Measurements from ENCODE around the gene TICAM1. TPM values are rescaled to one million over a fixed set of nuclear protein-coding genes. Genes with fewer than 3 reads are reported as not detected.
A peak's percentile ranks its signal among the peaks of the same experiment; 100 is the strongest.

Gene TICAM1
- total and polyA plus RNA-seq, 2 of the 13 experiments (the other 11 are each of a cell fraction or from before 2014, with no cell fraction given): 0.33 to 0.95 TPM

DNA sequence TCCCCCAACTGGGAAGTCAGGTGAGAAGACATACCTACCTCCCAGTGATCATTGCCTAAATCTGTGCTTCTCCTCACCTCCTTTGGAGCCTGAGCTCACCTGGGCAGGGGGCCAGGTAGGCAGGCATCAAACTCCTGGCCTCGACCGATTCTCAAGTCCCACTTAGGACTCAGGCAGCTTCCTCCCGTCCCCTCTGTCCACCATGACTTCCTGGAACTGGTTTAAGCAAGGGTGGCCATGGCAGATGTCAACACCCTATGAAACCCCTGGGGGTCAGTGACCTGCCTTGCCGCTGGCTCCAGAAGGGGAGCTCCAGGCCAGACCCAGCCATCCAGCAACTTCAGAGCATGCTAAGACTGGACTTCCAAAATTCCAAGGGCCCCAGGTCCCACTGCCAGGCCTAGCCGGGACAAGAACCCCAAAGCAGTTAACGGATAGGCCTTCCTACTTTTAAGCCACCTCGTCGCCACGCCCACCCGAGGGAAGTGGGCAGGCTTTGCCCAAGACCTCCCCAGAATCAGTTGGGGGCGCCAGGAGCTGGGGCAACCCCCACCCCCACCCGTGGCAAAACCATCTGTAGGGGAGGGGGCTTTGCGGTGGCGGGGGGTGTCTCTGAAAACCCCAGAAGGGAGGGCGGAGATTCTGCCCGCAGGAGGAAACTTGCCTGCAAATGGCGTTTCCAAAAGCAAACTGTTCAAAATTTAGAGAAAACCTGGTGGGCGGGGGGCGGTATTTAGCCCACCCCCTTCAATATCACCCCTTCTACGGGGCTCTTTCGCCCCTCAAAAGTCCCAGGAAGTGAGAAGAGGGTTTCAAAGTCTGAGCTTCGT, 35.3 kb upstream of the TICAM1 start (continued):
- TF ChIP-seq, protein P1, sequence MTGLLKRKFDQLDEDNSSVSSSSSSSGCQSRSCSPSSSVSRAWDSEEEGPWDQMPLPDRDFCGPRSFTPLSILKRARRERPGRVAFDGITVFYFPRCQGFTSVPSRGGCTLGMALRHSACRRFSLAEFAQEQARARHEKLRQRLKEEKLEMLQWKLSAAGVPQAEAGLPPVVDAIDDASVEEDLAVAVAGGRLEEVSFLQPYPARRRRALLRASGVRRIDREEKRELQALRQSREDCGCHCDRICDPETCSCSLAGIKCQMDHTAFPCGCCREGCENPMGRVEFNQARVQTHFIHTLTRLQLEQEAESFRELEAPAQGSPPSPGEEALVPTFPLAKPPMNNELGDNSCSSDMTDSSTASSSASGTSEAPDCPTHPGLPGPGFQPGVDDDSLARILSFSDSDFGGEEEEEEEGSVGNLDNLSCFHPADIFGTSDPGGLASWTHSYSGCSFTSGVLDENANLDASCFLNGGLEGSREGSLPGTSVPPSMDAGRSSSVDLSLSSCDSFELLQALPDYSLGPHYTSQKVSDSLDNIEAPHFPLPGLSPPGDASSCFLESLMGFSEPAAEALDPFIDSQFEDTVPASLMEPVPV (CRISPR knock-in tag; IDR thresholded peaks at IDR 0.05): 0 out of 2 replicates have a peak, but pooled peaks have one; percentile 24
- TF ChIP-seq NKX3-1 (CRISPR knock-in tag; IDR thresholded peaks at IDR 0.05) (no peak), TARDBP (CRISPR knock-in tag; IDR thresholded peaks at IDR 0.05) (no peak), PITX1 (CRISPR knock-in tag; IDR thresholded peaks at IDR 0.05) (peak; percentile 31; the same call in 1 of the 2 replicates), CCDC6 (CRISPR knock-in tag; IDR thresholded peaks at IDR 0.05) (0 out of 2 replicates have a peak, but pooled peaks have one; percentile 45), DZIP1 (CRISPR knock-in tag; IDR thresholded peaks at IDR 0.05) (0 out of 2 replicates have a peak, but pooled peaks have one; percentile 39), SNAPC2 (CRISPR knock-in tag; IDR thresholded peaks at IDR 0.05) (no peak), HOXA5 (CRISPR knock-in tag; IDR thresholded peaks at IDR 0.05) (no peak), KLF13 (CRISPR knock-in tag; IDR thresholded peaks at IDR 0.05) (no peak), ZBTB7B (CRISPR knock-in tag; IDR thresholded peaks at IDR 0.05) (peak; percentile 45; the same call in 1 of the 2 replicates), MED1 (CRISPR knock-in tag; IDR thresholded peaks at IDR 0.05) (no peak), ZNF280B (CRISPR knock-in tag; IDR thresholded peaks at IDR 0.05; ENCODE audit: borderline replicate concordance) (no peak), ZNF367 (CRISPR knock-in tag; IDR thresholded peaks at IDR 0.05; ENCODE audit: borderline replicate concordance) (no peak), ZNF761 (CRISPR knock-in tag; conservative IDR thresholded peaks at IDR 0.05) (0 out of 2 replicates have a peak, but pooled peaks have one; percentile 12), MYNN (CRISPR knock-in tag; IDR thresholded peaks at IDR 0.05; ENCODE audit: low read depth) (peak; percentile 80; the same call in 1 of the 2 replicates), ZNF660 (CRISPR knock-in tag; IDR thresholded peaks at IDR 0.05; ENCODE audit: borderline replicate concordance, low read depth) (no peak)
- TF ChIP-seq, protein P2, sequence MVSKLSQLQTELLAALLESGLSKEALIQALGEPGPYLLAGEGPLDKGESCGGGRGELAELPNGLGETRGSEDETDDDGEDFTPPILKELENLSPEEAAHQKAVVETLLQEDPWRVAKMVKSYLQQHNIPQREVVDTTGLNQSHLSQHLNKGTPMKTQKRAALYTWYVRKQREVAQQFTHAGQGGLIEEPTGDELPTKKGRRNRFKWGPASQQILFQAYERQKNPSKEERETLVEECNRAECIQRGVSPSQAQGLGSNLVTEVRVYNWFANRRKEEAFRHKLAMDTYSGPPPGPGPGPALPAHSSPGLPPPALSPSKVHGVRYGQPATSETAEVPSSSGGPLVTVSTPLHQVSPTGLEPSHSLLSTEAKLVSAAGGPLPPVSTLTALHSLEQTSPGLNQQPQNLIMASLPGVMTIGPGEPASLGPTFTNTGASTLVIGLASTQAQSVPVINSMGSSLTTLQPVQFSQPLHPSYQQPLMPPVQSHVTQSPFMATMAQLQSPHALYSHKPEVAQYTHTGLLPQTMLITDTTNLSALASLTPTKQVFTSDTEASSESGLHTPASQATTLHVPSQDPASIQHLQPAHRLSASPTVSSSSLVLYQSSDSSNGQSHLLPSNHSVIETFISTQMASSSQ (IDR thresholded peaks at IDR 0.05; ENCODE audit: low read depth): no peak
- TF ChIP-seq, protein P2 (CRISPR knock-in tag; IDR thresholded peaks at IDR 0.05; ENCODE audit: borderline replicate concordance): 0 out of 2 replicates have a peak, but pooled peaks have one; percentile 29

All from HepG2 (cell line).